Sigmoid colon (tissue), 7 donors: ENCODE data around the gene NPR1. TPM values are rescaled to one million over a fixed set of nuclear protein-coding genes. Genes with fewer than 3 reads are reported as not detected.
"Not testable (repeated sequence)": the region's sequence is repeated elsewhere in the genome, so short reads cannot be mapped to it uniquely, and the experiment has no call there.

Experiments used
- DNase-seq: peaks from one replicate; pipeline ENCODE4 v3.0.0-alpha.2; 2019
- H3K27ac ChIP-seq, 4 donors: fragments of 200-600 bp; sonication (generic); one replicate each; pipeline ENCODE4 v1.5.1; 2016 to 2019; ENCODE audit warnings: mild to moderate bottlenecking in 1 of 4
- H3K27me3 ChIP-seq, 3 donors: fragments of 200-600 bp; sonication (generic); one replicate each; pipeline ENCODE4 v1.5.1; 2019; ENCODE audit warnings: mild to moderate bottlenecking in 1 of 3
- H3K36me3 ChIP-seq, 4 donors: fragments of 200-600 bp; sonication (generic); one replicate each; pipeline ENCODE4 v1.5.1; 2016 to 2019
- H3K4me1 ChIP-seq, 4 donors: fragments of 200-600 bp; sonication (generic); one replicate each; pipeline ENCODE4 v1.5.1; 2017 to 2019
- H3K4me3 ChIP-seq, 4 donors: fragments of 200-600 bp; sonication (generic); one replicate each; pipeline ENCODE4 v1.5.1; 2017 to 2019; ENCODE audit warnings: mild to moderate bottlenecking in 2 of 4, moderate library complexity in 1 of 4
- H3K9me3 ChIP-seq, 4 donors: fragments of 200-600 bp in 3 of 4; sonication (generic) in 3 of 4; one replicate each; pipeline versions ENCODE4 v1.5.1 to v1.6.1; 2013 to 2019
- EP300 ChIP-seq, 4 donors: sonication (generic); formaldehyde crosslinking; IDR thresholded peaks; one replicate each; pipeline ENCODE4 v1.6.1; 2017; ENCODE audit warnings: antibody characterized with exemption in 4 of 4
- POLR2A ChIP-seq, 2 donors: fragments of 450-650 bp; IDR thresholded peaks; one replicate each; pipeline ENCODE4 v1.6.1; 2016; ENCODE audit warnings: antibody characterized with exemption in 2 of 2, mild to moderate bottlenecking in 2 of 2, moderate library complexity in 2 of 2
- POLR2AphosphoS5 ChIP-seq, 4 donors: sonication (generic); formaldehyde crosslinking; IDR thresholded peaks; one replicate each; pipeline ENCODE4 v1.6.1; 2017; ENCODE audit warnings: antibody characterized with exemption in 4 of 4
- WGBS, 2 donors: extraction: QIAGEN DNeasy Blood & Tissue Kit; methylation state at CpG; one replicate each; pipeline ENCODE4 v1.1.7; 2013; 5-methylcytosine and 5-hydroxymethylcytosine counted together
- intact Hi-C: fragments of 100-400 bp; cut with DNase I; formaldehyde crosslinking; loops from one replicate; pipeline ENCODE4 v1.15.1; 2023
- polyA plus RNA-seq, 3 donors: library from polyadenylated mRNA; stranded (reverse); fragments of 200-250 nt; gene quantifications; one replicate each; pipeline ENCODE4 v1.2.3, GENCODE V29; 2013
- total RNA-seq, 4 donors: library from RNA; depleted of rRNA; stranded (reverse); fragments of >200 nt; gene quantifications; one replicate each; pipeline ENCODE4 v1.1.0, GENCODE V29; 2016
- TF ChIP-seq, protein P1 (sequence below), 4 experiments: fragments of 450-650 bp in 3 of 4; fragments of 200-600 bp in 1 of 4; IDR thresholded peaks; one replicate each; pipeline ENCODE4 v1.5.1; 2016 to 2019; ENCODE audit warnings: antibody characterized with exemption in 4 of 4, mild to moderate bottlenecking in 3 of 4, moderate library complexity in 2 of 4
- donor health status: healthy with polysubstance abuse.
- donor health status: Bipolar disorder and iron deficiency.
- donor health status: healthy.

The NPR1 gene
- total and polyA plus RNA-seq, 7 donors: 0.23 to 36.2 (median 11.1) TPM

DNA sequence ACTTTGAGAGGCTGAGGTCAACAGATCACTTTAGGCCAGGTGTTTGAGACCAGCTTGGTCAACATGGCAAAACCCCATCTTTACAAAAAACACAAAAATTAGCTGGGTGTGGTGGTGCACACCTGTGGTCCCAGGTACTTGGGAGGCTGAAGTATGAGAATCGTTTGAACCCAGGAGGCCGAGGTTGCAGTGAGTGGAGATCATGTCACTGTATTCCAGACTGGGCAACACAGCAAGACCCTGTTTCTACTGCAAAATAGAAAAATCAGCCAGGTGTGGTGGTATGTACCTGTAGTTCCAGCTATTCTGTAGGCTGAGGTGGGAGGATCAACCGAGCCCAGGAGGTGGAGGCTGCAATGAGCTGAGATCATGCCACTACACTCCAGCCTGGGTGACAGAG, 45.2 kb downstream of the NPR1 start:
- intact Hi-C loops: no loop called here
- WGBS, 2 donors: 90 to 95% methylated on average over 3 of the region's 3 CpGs
- no peak for TF ChIP-seq POLR2AphosphoS5 (IDR thresholded peaks at IDR 0.05)
- TF ChIP-seq, protein P1, sequence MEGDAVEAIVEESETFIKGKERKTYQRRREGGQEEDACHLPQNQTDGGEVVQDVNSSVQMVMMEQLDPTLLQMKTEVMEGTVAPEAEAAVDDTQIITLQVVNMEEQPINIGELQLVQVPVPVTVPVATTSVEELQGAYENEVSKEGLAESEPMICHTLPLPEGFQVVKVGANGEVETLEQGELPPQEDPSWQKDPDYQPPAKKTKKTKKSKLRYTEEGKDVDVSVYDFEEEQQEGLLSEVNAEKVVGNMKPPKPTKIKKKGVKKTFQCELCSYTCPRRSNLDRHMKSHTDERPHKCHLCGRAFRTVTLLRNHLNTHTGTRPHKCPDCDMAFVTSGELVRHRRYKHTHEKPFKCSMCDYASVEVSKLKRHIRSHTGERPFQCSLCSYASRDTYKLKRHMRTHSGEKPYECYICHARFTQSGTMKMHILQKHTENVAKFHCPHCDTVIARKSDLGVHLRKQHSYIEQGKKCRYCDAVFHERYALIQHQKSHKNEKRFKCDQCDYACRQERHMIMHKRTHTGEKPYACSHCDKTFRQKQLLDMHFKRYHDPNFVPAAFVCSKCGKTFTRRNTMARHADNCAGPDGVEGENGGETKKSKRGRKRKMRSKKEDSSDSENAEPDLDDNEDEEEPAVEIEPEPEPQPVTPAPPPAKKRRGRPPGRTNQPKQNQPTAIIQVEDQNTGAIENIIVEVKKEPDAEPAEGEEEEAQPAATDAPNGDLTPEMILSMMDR (IDR thresholded peaks at IDR 0.05): no peak
- no peak for TF ChIP-seq POLR2A (IDR thresholded peaks at IDR 0.05)
- TF ChIP-seq EP300 (IDR thresholded peaks at IDR 0.05): no peak
- Histone ChIP-seq H3K36me3 (no peaks in the 10 kb centered on the region), H3K27ac (no peak overlapping the region), H3K27me3 (no peaks in the 10 kb centered on the region), H3K4me3 (no peak overlapping the region), H3K4me1 (peaks cover 0 to 7% (median 3%) of the 10 kb centered on the region in 4 donors), H3K9me3 (no peaks in the 10 kb centered on the region)
- DNase-seq: no peak

DNA sequence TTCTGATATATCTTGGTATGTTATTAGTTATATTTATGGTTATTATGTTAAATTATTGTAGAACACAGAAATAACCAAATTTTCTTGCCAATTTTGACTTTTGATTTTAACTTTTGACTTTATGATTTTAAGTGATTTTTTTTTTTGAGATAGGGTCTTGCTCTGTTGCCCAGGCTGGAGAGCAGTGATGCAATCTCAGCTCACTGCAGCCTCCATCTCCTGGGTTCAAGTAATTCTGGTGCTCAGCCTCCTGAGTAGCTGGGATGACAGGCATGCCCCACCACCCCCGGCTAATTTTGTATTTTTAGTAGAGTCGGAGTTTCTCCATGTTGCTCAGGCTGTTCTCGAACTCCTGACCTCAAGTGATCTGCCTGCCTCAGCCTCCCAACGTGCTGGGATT, 46.1 kb downstream of the NPR1 start:
- H3K4me1 ChIP-seq: peaks cover 0 to 17% (median 12%) of the 10 kb centered on the region in 4 donors
- not testable (repeated sequence) for H3K9me3 ChIP-seq, H3K27ac ChIP-seq, H3K36me3 ChIP-seq, H3K4me3 ChIP-seq, H3K27me3 ChIP-seq, DNase-seq
- WGBS, 2 donors: 89% methylated on average over 4 of the region's 4 CpGs
- intact Hi-C loops: loop anchor here (5.0 kb wide), 1 partner anchor 152 kb away; no protein-coding TSS in a partner anchor

GRCh38 chr1:153727463-153728304, 49.2 kb downstream of the NPR1 start, which contains the start of gene INTS3:
TSS of gene INTS3 (plus strand) at chr1:153728050. CDS start at chr1:153728635, 585 bp downstream.
- peaks cover 0 to 4% (median 0%) of the 10 kb centered on the region in 4 donors for H3K36me3 ChIP-seq
- peak within 1 kb of the TSS; percentile 70 to 93 (median 86) for H3K4me3 ChIP-seq
- H3K27me3 ChIP-seq: no peaks in the 10 kb centered on the region
- H3K27ac ChIP-seq: peak within 1 kb of the TSS; percentile 94 to 100 (median 98)
- H3K4me1 ChIP-seq: peaks cover 0 to 28% (median 21%) of the 10 kb centered on the region in 4 donors
- intact Hi-C loops: loop anchor here (2.0 to 5.0 kb wide), 2 partner anchors 57 to 155 kb away; partner anchors contain the start of gene ILF2
- 0 to 1% methylated on average over 49 of the region's 49 CpGs for WGBS, 2 donors
- TF ChIP-seq, protein P1 (IDR thresholded peaks at IDR 0.05): no peak
- peak; percentile 70 to 88 (median 78) for TF ChIP-seq POLR2AphosphoS5 (IDR thresholded peaks at IDR 0.05)
- peak; percentile 63 to 66 for TF ChIP-seq POLR2A (IDR thresholded peaks at IDR 0.05)
- TF ChIP-seq EP300 (IDR thresholded peaks at IDR 0.05): no peak
- H3K9me3 ChIP-seq: no peaks in the 10 kb centered on the region
- peak; percentile 100 for DNase-seq

GRCh38 chr1:153728305-153729066, 50.0 kb downstream of the NPR1 start:
- Histone ChIP-seq H3K4me1 (peaks cover 0 to 29% (median 22%) of the 10 kb centered on the region in 4 donors), H3K4me3 (peak overlapping the region; percentile 70 to 93 (median 86)), H3K9me3 (no peaks in the 10 kb centered on the region), H3K27me3 (no peaks in the 10 kb centered on the region), H3K27ac (peak overlapping the region; percentile 94 to 100 (median 98)), H3K36me3 (peaks cover 0 to 4% (median 0%) of the 10 kb centered on the region in 4 donors)
- intact Hi-C loops: loop anchor here (2.0 to 5.0 kb wide), 2 partner anchors 58 to 156 kb away; partner anchors contain the start of gene ILF2
- WGBS, 2 donors: 0 to 2% methylated on average over 19 of the region's 19 CpGs
- TF ChIP-seq, protein P1 (IDR thresholded peaks at IDR 0.05): no peak
- TF ChIP-seq POLR2A (IDR thresholded peaks at IDR 0.05): no peak
- TF ChIP-seq EP300 (IDR thresholded peaks at IDR 0.05): no peak
- TF ChIP-seq POLR2AphosphoS5 (IDR thresholded peaks at IDR 0.05): no peak
- peak; percentile 86 for DNase-seq
